ACC112 (cell line): ENCODE results near the gene COL15A1.

ENCODE experiments used
- H2AFZ ChIP-seq: fragments of 200-600 bp; sonication (generic); one replicate; pipeline ENCODE4 v1.6.0; 2017; ENCODE audit warnings: antibody characterized with exemption, low read length; ENCODE audit not compliant: unreplicated experiment
- H3K27ac ChIP-seq: fragments of 200-600 bp; sonication (generic); 2 replicates; pipeline ENCODE4 v1.5.1; 2014; ENCODE audit warnings: low read depth, mild to moderate bottlenecking, antibody characterized with exemption, low read length, moderate library complexity
- H3K27me3 ChIP-seq: fragments of 200-600 bp; sonication (generic); 2 replicates; pipeline ENCODE4 v1.6.1; 2014; ENCODE audit warnings: mild to moderate bottlenecking, antibody characterized with exemption, low read length, moderate library complexity, mixed read lengths; ENCODE audit not compliant: insufficient read depth
- H3K36me3 ChIP-seq: fragments of 200-600 bp; sonication (generic); 2 replicates; pipeline ENCODE4 v1.6.1; 2016; ENCODE audit warnings: mild to moderate bottlenecking, antibody characterized with exemption, low read length, moderate library complexity, mixed read lengths; ENCODE audit not compliant: insufficient read depth
- H3K4me1 ChIP-seq: fragments of 200-600 bp; sonication (generic); one replicate; pipeline ENCODE4 v1.6.1; 2016; ENCODE audit warnings: low read length, mixed read lengths; ENCODE audit not compliant: insufficient read depth, unreplicated experiment, control insufficient read depth
- H3K4me3 ChIP-seq: fragments of 200-600 bp; sonication (generic); 2 replicates; pipeline ENCODE4 v1.5.1; 2014; ENCODE audit warnings: mild to moderate bottlenecking, low read depth, low read length
- H3K79me2 ChIP-seq: fragments of 200-600 bp; sonication (generic); one replicate; pipeline ENCODE4 v1.6.0; 2016; ENCODE audit warnings: low read length; ENCODE audit not compliant: control insufficient read depth, unreplicated experiment, insufficient read depth

The COL15A1 gene

DNA sequence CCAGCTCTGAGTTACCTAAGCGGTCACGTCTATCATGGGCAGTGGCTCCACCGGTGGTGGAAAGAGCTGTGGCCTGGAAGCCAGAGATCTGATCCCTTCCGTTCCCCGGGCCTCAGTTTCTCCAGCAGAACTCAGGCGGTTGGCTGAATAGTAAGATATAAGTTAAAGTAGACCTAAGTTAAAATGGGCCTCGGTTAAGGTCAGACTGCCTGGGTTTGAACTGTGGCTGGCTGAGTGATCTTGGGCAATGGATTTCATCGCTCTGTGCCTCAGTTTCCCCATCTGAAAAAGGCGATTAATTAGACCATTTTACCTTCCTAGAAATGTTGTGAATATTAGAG is 997 bp downstream of the COL15A1 start:
- Histone ChIP-seq H3K79me2 (no peaks in the 10 kb centered on the region), H3K27me3 (peaks cover 86% of the 10 kb centered on the region), H3K4me1 (peaks cover 9% of the 10 kb centered on the region), H2AFZ (no peak overlapping the region), H3K4me3 (peak overlapping the region; percentile 74), H3K27ac (no peak overlapping the region), H3K36me3 (no peaks in the 10 kb centered on the region)

DNA sequence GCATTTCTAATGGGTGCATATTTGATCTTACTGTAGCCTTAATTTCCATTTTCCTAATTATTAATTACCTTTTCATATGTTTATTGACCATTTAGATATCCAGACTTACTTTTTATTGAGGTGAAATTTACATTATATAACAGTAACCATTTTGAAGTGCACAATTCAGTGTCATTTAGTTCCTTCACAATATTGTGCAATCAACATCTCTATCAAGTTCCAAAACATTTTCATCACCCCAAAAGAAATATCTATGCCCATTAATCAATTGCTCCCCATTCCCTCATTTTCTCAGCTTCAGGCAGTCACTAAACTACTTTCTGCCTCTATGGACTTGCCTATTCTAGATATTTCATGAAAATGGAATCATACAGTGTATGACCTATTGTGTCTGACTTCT is 5.9 kb downstream of the COL15A1 start:
- peaks cover 76% of the 10 kb centered on the region for H3K27me3 ChIP-seq

DNA sequence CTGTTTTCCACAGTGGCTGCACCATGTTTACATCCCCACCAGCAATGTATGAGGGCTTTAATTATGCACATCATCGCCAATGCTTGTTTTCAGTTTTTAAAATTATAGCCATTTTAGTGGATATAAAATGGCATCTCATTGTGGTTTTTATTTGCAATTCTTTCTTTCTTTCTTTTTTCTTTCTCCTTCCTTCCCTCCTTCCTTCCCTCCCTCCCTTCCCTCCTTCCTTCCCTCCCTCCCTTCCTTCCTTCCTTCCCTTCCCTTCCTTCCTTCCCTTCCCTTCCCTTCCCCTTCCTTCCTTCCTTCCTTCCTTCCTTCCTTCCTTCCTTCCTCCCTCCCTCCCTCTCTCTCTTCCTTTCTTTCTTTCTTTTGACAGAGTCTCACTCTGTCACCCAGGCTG is 6.6 kb downstream of the COL15A1 start:
- Histone ChIP-seq H3K27me3 (peaks cover 70% of the 10 kb centered on the region), H3K4me3 (no peak overlapping the region)

More for the DNA sequence above, 5.9 kb downstream of the COL15A1 start:
- Histone ChIP-seq H3K36me3 (no peaks in the 10 kb centered on the region), H3K4me1 (peaks cover 1% of the 10 kb centered on the region), H3K4me3 (no peak overlapping the region), H3K79me2 (no peaks in the 10 kb centered on the region), H3K27ac (no peak overlapping the region), H2AFZ (no peak overlapping the region)

DNA sequence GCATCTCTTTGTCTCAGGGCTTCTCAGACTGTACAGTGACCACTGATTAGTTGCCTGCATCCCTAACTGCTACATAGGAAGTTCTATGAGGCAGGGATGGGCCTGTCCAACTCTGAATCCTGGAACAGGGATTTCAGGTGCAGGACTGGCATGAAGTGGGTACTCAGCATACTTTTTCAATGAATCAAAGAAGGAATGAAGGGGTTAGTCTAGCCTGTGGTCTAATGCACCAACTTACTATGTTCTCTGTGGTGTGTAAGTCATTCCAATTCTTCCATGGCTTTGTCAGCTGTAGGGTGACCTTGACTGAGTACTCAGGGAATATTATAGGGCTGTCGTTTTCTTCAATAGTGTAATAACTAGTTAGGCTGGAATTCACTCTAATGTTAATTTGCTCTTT is 8.3 kb downstream of the COL15A1 start:
- Histone ChIP-seq H3K36me3 (no peaks in the 10 kb centered on the region), H3K27me3 (peaks cover 55% of the 10 kb centered on the region), H2AFZ (no peak overlapping the region), H3K4me3 (no peak overlapping the region), H3K27ac (no peak overlapping the region), H3K4me1 (no peaks in the 10 kb centered on the region), H3K79me2 (no peaks in the 10 kb centered on the region)

More for the DNA sequence above, 6.6 kb downstream of the COL15A1 start:
- H3K4me1 ChIP-seq = no peaks in the 10 kb centered on the region
- no peaks in the 10 kb centered on the region for H3K36me3 ChIP-seq
- no peak overlapping the region for H2AFZ ChIP-seq
- no peak overlapping the region for H3K27ac ChIP-seq
- H3K79me2 ChIP-seq = no peaks in the 10 kb centered on the region

DNA sequence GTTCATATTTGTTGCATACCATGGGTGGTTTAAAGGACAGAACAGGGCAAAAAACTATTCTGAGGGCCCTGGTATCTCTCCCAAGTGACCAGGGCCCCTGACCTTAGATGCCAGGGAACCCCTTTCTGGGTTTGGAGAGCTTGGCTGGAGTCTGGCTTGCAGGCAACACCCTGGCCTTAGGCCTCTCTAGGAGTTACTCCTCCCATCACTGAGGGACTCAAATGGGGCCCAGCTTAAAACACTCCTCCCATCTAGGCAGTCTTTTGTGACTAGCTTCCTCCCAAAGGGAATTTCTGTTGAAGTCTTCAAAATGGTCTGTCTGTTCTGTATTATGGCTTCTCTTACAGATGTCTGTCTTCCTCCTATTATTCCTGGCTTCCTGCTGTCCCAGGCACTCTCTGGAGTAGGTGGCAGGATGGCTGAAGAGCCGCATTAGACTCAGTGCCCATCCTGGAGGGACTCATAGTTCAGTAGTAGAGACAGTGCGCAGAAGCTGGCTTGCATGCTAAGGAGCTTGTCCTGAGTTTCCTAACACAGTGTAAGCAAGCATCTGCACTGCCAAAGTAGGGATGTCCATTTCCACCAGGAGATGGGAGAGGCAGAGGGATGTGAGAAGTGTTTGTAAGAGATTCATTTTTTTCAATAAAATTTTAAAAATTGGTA is 10.0 kb downstream of the COL15A1 start:
- Histone ChIP-seq H3K36me3 (no peaks in the 10 kb centered on the region), H3K4me1 (peaks cover 10% of the 10 kb centered on the region), H3K27me3 (peaks cover 47% of the 10 kb centered on the region), H2AFZ (no peak overlapping the region), H3K27ac (no peak overlapping the region), H3K79me2 (no peaks in the 10 kb centered on the region), H3K4me3 (no peak overlapping the region)

DNA sequence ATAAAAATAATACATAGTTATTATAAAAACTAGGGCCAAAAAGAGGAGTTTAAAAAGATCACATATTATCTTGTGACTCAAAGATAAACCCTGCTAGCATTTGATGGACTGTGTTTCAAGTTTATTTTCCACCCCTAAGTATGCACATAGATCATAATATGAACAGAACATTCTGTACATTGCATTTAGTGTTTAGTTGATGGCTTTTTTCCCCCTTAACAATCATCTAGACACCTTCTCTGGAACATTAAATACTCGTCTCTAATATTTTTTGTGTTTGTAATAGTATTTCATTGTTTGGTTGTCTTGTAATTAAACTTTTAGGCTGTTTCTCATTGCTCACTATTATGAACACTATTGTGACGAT is 10.5 kb downstream of the COL15A1 start:
- Histone ChIP-seq H3K4me3 (no peak overlapping the region), H3K79me2 (no peaks in the 10 kb centered on the region), H3K27ac (no peak overlapping the region), H3K4me1 (peaks cover 11% of the 10 kb centered on the region), H3K27me3 (peaks cover 42% of the 10 kb centered on the region), H3K36me3 (no peaks in the 10 kb centered on the region), H2AFZ (no peak overlapping the region)

DNA sequence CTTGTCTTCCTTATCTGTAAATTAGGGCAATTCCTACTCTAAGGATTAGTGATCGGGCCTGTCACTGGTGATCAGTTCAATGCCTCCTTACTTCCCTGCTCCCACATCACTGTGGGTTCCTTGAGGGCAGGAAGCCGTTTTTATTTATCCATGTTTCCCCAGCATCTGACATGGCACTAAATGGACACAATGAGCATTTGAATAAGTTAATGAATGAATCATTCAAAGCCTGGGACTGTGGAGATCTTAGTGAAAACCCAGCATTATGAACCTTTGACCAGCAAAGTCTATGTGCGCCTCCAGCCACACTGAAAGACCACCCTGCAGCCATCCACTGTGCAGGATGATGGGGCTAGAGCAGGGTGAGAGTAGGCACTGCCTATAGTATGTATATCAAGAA is 11.6 kb downstream of the COL15A1 start:
- Histone ChIP-seq H3K36me3 (no peaks in the 10 kb centered on the region), H3K27ac (no peak overlapping the region), H3K27me3 (peaks cover 33% of the 10 kb centered on the region), H3K4me3 (no peak overlapping the region), H3K79me2 (no peaks in the 10 kb centered on the region), H3K4me1 (peaks cover 11% of the 10 kb centered on the region), H2AFZ (no peak overlapping the region)

DNA sequence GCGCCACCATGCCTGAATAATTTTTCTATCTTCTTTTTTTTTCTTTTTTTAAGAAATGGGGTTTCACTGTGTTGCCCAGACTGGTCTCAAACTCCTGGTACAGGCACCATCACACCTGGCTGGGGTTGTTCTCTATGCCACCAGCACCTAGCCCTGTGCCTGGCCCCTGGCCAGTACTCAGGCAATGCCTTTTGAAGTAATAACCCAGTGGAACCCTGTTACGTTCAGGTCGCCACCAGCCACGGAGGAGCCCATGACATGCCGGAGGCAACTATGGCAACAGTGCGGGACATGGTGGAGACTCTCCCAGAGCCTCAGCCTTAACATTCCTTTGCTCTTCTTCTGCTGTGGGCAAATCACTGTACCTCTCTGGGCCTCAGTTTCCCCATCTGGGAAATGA is 14.1 kb downstream of the COL15A1 start:
- Histone ChIP-seq H3K4me3 (no peak overlapping the region), H3K27me3 (peaks cover 24% of the 10 kb centered on the region; the same call in 1 of the 2 replicates), H3K27ac (peak overlapping the region; percentile 44), H3K36me3 (no peaks in the 10 kb centered on the region), H3K79me2 (no peaks in the 10 kb centered on the region), H2AFZ (no peak overlapping the region), H3K4me1 (peaks cover 22% of the 10 kb centered on the region)

DNA sequence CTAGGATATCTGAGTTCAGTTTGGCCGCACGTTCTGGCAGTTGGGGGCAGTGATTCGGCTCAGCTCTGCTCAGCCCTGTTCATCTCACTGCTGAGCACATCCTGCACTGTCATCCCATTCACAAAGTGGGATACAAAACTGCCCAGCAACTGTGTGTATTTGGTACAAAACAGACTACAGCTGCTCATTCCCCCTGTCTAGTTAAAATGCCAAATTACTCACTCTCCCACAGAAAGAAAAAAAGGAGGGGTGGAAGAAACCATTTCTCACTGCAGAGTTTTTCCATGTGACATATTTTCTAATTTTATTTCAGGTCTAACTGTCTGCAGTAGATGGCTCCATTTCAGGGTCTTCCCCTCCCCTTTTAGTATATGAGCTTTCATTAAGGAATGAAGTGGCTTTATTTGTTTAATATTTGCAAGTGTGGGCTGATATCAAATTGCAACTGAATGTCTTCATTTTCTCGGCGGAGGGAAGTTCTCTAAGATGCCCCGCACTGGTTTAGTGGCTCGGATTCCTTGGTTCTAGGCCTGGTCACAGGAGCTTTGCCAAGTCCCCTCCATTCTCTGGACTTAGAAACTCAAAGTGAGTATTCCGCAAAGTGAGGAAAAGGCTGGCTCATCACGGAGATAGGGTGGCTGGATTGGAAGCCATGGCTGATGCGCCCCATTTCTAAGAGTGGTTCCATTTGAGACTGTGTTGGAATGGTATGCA is 14.7 kb downstream of the COL15A1 start:
- H3K36me3 ChIP-seq = no peaks in the 10 kb centered on the region
- peak overlapping the region; percentile 32 for H2AFZ ChIP-seq
- peak overlapping the region; percentile 18; the same call in 1 of the 2 replicates for H3K4me3 ChIP-seq
- peak overlapping the region; percentile 44 for H3K27ac ChIP-seq
- H3K27me3 ChIP-seq = peaks cover 22% of the 10 kb centered on the region; the same call in 1 of the 2 replicates
- no peaks in the 10 kb centered on the region for H3K79me2 ChIP-seq
- H3K4me1 ChIP-seq = peaks cover 22% of the 10 kb centered on the region

DNA sequence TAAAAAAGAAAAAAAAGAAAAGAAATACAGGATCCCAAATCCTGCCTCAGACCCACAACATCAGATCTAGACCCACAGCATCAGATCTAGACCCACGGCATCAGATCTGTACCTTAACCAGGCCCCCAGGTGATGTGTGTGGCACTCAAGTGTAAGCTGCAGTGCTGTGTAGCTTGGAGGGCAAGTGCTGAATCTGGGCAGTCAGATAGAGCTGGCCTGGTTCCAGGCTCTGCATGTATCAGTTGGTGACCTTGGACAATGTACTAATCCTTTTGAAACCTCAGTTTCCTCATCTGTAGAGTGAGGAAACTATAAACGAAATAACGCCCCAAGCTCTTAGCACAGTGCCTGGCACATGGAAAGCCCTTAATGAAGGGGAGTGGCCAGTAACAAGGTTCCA is 16.7 kb downstream of the COL15A1 start:
- Histone ChIP-seq H2AFZ (no peak overlapping the region), H3K4me1 (peaks cover 22% of the 10 kb centered on the region), H3K36me3 (no peaks in the 10 kb centered on the region), H3K27me3 (peaks cover 26% of the 10 kb centered on the region; the same call in 1 of the 2 replicates), H3K4me3 (no peak overlapping the region), H3K27ac (no peak overlapping the region), H3K79me2 (no peaks in the 10 kb centered on the region)
